ENCODE measurements around the gene SCAANT1.

SCAANT1 gene

DNA sequence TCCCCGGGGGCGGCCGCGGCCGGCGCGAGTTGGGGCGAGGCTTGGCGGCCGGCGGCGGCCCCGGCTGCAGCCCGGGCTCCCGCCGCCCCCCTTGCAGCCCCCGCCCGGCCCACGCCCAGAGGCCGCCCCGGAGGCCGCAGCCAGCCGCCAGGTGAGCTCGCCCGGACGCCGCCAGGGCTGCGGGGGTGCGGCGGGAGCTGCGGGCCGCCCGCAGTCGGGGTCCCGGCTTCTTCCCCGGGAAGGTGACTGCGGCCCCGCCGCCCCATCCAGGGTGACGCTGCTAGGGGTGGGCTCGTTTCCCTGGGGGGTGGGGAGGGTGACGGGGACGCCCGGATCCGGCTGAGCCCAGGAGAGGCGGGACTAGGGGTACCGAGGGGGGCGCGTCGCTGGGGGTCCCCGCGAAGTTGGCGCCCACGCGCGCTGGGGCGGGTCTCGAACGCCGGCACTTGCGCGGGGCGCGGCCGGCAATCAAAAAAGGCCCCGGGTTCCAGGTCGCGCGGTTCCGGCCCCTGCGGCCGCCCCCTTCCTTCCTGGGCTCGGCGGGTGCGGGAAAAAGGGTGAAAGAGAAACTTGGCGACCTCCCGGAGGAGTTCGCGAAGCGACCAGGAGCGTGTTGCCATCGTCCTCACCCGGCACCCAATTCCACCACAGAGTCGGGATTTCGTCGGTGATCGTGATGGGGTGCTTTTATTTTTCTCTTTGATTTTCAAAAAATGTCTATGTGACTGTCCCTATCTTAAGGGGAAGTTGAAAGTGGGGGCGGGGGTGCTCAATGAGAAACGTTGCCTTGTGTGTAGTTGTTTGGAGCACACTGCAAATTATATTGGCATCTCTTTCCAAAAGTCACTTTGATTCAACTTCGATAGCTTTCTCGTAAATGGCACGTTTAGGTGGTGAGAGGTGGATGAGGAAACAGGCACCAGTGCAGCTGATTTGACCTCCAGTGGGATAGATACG lies 47.9 kb downstream of the SCAANT1 start:
- DNase-seq (ENCODE audit: low read depth in 1 of 2, low spot score in 1 of 2): peak; percentile 5 to 38

DNA sequence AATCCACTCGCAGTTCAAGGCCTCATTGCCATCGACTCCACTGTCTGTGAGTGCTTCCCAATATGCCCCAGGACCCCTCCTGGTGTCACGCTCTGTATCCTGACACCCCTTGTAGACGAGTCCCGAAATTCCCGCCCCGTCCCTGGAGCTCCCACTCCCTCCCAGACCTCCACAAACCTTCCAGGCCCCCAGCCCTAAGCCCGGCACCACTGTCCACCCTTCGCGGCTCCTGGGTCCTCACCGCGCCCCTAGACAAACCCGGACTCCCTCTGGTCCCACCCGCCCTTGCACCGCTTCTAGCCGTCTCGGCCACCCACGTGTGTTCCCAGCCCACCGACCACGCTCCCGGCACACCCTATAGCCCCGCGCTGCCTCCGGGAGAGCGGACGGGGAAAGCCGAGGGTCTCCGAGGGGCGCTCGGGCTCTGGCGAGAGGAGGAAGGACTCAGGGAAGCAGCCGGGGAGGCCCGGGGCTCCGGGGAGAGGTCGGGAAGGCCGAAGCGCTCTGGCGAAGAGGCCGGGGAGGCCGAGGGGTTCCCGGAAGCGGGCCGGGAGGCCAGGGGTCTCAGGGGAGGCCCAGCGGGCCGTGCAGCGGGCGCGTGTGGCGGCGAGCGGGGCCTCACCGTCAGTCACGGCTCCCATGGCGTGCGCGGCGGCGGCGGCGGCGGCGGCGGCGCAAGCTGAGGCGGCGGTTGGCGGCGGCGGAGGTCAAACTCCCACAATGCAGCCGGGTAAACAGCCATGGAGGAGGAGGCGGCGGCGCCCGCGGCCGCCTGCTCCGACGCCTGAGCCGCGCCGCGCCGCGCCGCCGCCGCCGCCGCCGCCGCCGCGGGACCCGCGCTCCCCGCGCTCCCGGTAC lies 48.8 kb downstream of the SCAANT1 start, which contains the start of the genes ATXN7 and THOC7:
Gene ATXN7, plus strand, starts transcription at position 718 of the 858 bp plus-strand sequence. CDS start 48,732 bp downstream, outside the sequence.
Gene THOC7, minus strand, starts transcription at position 656 of the 858 bp plus-strand sequence. Its CDS starts 15 bp downstream, at position 641.
- DNase-seq (ENCODE audit: low read depth in 1 of 2, low spot score in 1 of 2): peak; percentile 43 to 65

DNA sequence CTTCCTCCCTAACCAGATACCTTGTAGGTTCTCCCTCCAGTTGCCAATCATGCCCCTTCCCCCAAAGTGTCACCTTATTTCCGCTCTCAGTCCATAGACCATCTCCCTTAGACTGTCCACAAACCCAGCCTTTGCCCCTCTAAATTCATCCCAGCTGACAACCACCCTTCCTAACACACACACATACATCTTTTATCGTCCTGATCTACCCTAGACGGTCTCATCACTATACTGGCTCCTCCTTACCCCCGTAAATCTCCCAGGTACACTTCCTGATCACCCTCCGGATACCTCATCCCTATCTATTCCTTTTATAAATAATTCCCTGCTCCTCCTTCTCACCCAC lies 49.4 kb downstream of the SCAANT1 start:
- DNase-seq (ENCODE audit: low read depth in 1 of 2, low spot score in 1 of 2): no peak

Measured in stimulated activated CD4-positive, alpha-beta T cell treated with anti-CD3 and anti-CD28 coated beads, Interleukin-15, amount 100 ng/mL, for 1 hour (primary cell).